GM12878 (cell line): ENCODE results near the gene GOPC. TPM values are rescaled to one million over a fixed set of nuclear protein-coding genes. Genes with fewer than 3 reads are reported as not detected.

Experiments
- ATAC-seq: fragments of 200-7000 bp; cut with Tn5 transposase; 3 replicates; pipeline ENCODE4 v1.9.1; 2020; ENCODE audit warnings: mild to moderate bottlenecking, moderate library complexity
- BruUV-seq: library from RNA; stranded (reverse); fragments of 400-500 nt; replicated peaks from 2 replicates; lab custom pipeline; 2021; lab: Mats Ljungman, UMichigan
- CTCF ChIA-PET: fragments of 300-600 bp; sonication (Branson Sonifier 250); formaldehyde crosslinking; extraction: SDS; loops from one replicate; lab custom pipeline; 2021; ENCODE audit warnings: inconsistent platforms; lab: Yijun Ruan, JAX
- POLR2A ChIA-PET: fragments of 350-600 bp; formaldehyde crosslinking; extraction: SDS; loops from one replicate; lab custom pipeline; 2021; ENCODE audit warnings: inconsistent platforms; lab: Charles Lee
- RAD21 ChIA-PET: fragments of 300-600 bp; sonication (Branson Sonifier 250); formaldehyde crosslinking; loops from one replicate; lab custom pipeline; 2023; ENCODE audit warnings: antibody characterized with exemption; ENCODE audit not compliant: unreplicated experiment; lab: Charles Lee
- SMC1A ChIA-PET: fragments of 300-600 bp; sonication (Branson Sonifier 250); formaldehyde crosslinking; loops from one replicate; lab custom pipeline; 2023; ENCODE audit not compliant: unreplicated experiment, uncharacterized antibody; lab: Charles Lee
- DNase-seq: peaks from one replicate; pipeline ENCODE4 v3.0.0-alpha.2; 2011; ENCODE audit warnings: low read depth, low spot score
- FAIRE-seq: peaks from 3 replicates; lab custom pipeline; 2011; peaks lifted over from hg19 to GRCh38; lab: Jason Lieb, UNC
- H2AFZ ChIP-seq: 2 replicates; pipeline ENCODE4 v1.6.0; 2011; ENCODE audit warnings: low read depth, low read length, control low read depth; ENCODE audit not compliant: control insufficient read depth
- H3K27ac ChIP-seq: 2 replicates; pipeline ENCODE4 v1.5.1; 2011; ENCODE audit warnings: control low read depth; ENCODE audit not compliant: control insufficient read depth, insufficient read depth
- H3K27me3 ChIP-seq, 2 experiments: replicated peaks in 1 of 2; 2 replicates each; pipeline versions ENCODE4 v1.6.0 to v1.6.1; 2011; ENCODE audit warnings: low read length in 1 of 2; ENCODE audit not compliant: control insufficient read depth in 2 of 2, insufficient read depth in 2 of 2
- H3K36me3 ChIP-seq, 2 experiments: 2 replicates each; pipeline ENCODE4 v1.5.1; 2011; ENCODE audit warnings: low read length in 1 of 2; ENCODE audit not compliant: control insufficient read depth in 2 of 2, insufficient read depth in 2 of 2
- H3K4me1 ChIP-seq: 2 replicates; pipeline ENCODE4 v1.6.1; 2011; ENCODE audit warnings: mild to moderate bottlenecking, low read length, moderate library complexity, mixed read lengths; ENCODE audit not compliant: control insufficient read depth, insufficient read depth
- H3K4me2 ChIP-seq: 2 replicates; pipeline ENCODE4 v1.6.0; 2011; ENCODE audit warnings: control low read depth; ENCODE audit not compliant: control insufficient read depth, insufficient read depth
- H3K4me3 ChIP-seq: fragments of 200-600 bp; sonication (generic); 2 replicates; pipeline ENCODE4 v1.5.1; 2016
- H3K79me2 ChIP-seq: 2 replicates; pipeline ENCODE4 v1.6.0; 2011; ENCODE audit warnings: low read length; ENCODE audit not compliant: control insufficient read depth, insufficient read depth
- H3K9ac ChIP-seq: 2 replicates; pipeline ENCODE4 v1.8.0; 2011; ENCODE audit warnings: low read length, control low read depth, mixed read lengths; ENCODE audit not compliant: control insufficient read depth, insufficient read depth
- H3K9me3 ChIP-seq: replicated peaks from 3 replicates; pipeline ENCODE4 v1.5.1; 2011; ENCODE audit warnings: mild to moderate bottlenecking, low read length; ENCODE audit not compliant: control insufficient read depth, insufficient read depth
- H4K20me1 ChIP-seq: 2 replicates; pipeline ENCODE4 v1.6.0; 2011; ENCODE audit not compliant: control insufficient read depth, insufficient read depth
- ATF3 ChIP-seq: IDR thresholded peaks from 2 replicates; pipeline ENCODE4 v1.6.1; 2011; ENCODE audit warnings: low read depth, mild to moderate bottlenecking, low read length, moderate library complexity, borderline replicate concordance; ENCODE audit errors: extremely low read depth
- BRCA1 ChIP-seq: IDR thresholded peaks from 2 replicates; pipeline ENCODE4 v1.6.1; 2011; ENCODE audit warnings: low read depth, low read length, improper control_type of control experiment
- CUX1 ChIP-seq: IDR thresholded peaks from 2 replicates; pipeline ENCODE4 v1.6.1; 2012; ENCODE audit warnings: improper control_type of control experiment, low read depth, low read length; ENCODE audit not compliant: insufficient replicate concordance
- E2F4 ChIP-seq: IDR thresholded peaks from 2 replicates; pipeline ENCODE4 v1.6.1; 2012; ENCODE audit warnings: low read depth, low read length, improper control_type of control experiment
- GABPA ChIP-seq: IDR thresholded peaks from 2 replicates; pipeline ENCODE4 v1.6.1; 2014; ENCODE audit warnings: antibody characterized with exemption, low read depth, mild to moderate bottlenecking, inconsistent platforms
- GATAD2B ChIP-seq: fragments of 450-650 bp; conservative IDR thresholded peaks from 2 replicates; pipeline ENCODE4 v1.6.1; 2017; ENCODE audit warnings: low read depth, mild to moderate bottlenecking, moderate library complexity
- RAD51 ChIP-seq: fragments of 450-650 bp; IDR thresholded peaks from 2 replicates; pipeline ENCODE4 v1.6.1; 2016; ENCODE audit warnings: moderate library complexity, mild to moderate bottlenecking, inconsistent platforms
- RB1 ChIP-seq: fragments of 450-650 bp; formaldehyde crosslinking; IDR thresholded peaks from 2 replicates; pipeline ENCODE4 v1.6.1; 2017; ENCODE audit warnings: mild to moderate bottlenecking, borderline replicate concordance
- RELA ChIP-seq: fragments of 450-650 bp; IDR thresholded peaks from 2 replicates; pipeline ENCODE4 v1.8.0; 2014; ENCODE audit warnings: borderline replicate concordance; ENCODE audit not compliant: partially characterized antibody
- REST ChIP-seq: IDR thresholded peaks from 2 replicates; pipeline ENCODE4 v1.6.1; 2012; ENCODE audit warnings: mild to moderate bottlenecking, low read depth, low read length
- SP1 ChIP-seq: IDR thresholded peaks from one replicate; pipeline ENCODE4 v1.6.1; 2011; ENCODE audit warnings: low read depth, low read length
- TBL1XR1 ChIP-seq: IDR thresholded peaks from 2 replicates; pipeline ENCODE4 v1.6.1; 2012; ENCODE audit warnings: low read depth, low read length, improper control_type of control experiment
- ZNF24 ChIP-seq: fragments of 450-650 bp; IDR thresholded peaks from 2 replicates; pipeline ENCODE4 v1.6.1; 2017; ENCODE audit warnings: antibody characterized with exemption, mild to moderate bottlenecking
- ZNF384 ChIP-seq: IDR thresholded peaks from 2 replicates; pipeline ENCODE4 v1.6.1; 2012; ENCODE audit warnings: low read depth, mild to moderate bottlenecking, low read length, improper control_type of control experiment, borderline replicate concordance
- WGBS: methylation state at CpG from one replicate; pipeline ENCODE4 v1.1.6; 2016; ENCODE audit warnings: low lambda C conversion rate; ENCODE audit not compliant: insufficient replicate concordance, insufficient coverage; ENCODE audit errors: missing lambda C conversion rate; 5-methylcytosine and 5-hydroxymethylcytosine counted together
- in situ Hi-C: fragments of 300-500 bp; cut with MboI; formaldehyde crosslinking; loops from 9 replicates; pipeline ENCODE4 v1.14.3; 2018; ENCODE audit warnings: mixed read lengths
- intact Hi-C: fragments of 100-400 bp; cut with micrococcal nuclease; formaldehyde crosslinking; loops from one replicate; pipeline ENCODE4 v1.14.2; 2022; ENCODE audit not compliant: unreplicated experiment
- polyA plus RNA-seq, 11 experiments: library from polyadenylated mRNA; depleted of rRNA in 4 of 11; unstranded in 6 of 11; stranded (reverse) in 5 of 11; fragments of >200 nt; fragmentation: Nextera tagmentation in 4 of 11; fragmentation: Illumina TruSeq in 1 of 11; extraction: Ambion mirVana in 4 of 11; extraction: Trizol in 1 of 11; gene quantifications; 1 replicate in 1 of 11; 2 replicates in 10 of 11; pipeline versions ENCODE4 v1.2.1 to v1.2.3, GENCODE V29; 2011 to 2016; ENCODE audit warnings: inconsistent platforms in 2 of 11, missing spikeins in 2 of 11, low read depth in 1 of 11
- total RNA-seq, 4 experiments: library from RNA; depleted of rRNA in 3 of 4; stranded (reverse); fragments of >200 nt in 3 of 4; fragmentation: Illumina TruSeq in 1 of 4; extraction: Trizol in 1 of 4; gene quantifications; 2 replicates each; pipeline versions ENCODE4 v1.2.1 to v1.2.3, GENCODE V29; 2013 to 2021

Gene GOPC
- total and polyA plus RNA-seq, 10 of the 15 experiments (the other 5 are each of a cell fraction or from before 2014, with no cell fraction given), result 5.8 to 28.5 (median 18.0) TPM

GRCh38 chr6:117568247-117568646 is 34.1 kb downstream of the GOPC start:
- H3K36me3 ChIP-seq, result peaks cover 0 to 20% of the 10 kb centered on the region in 2 experiments; a peak in 3 of 4 replicates
- TF ChIP-seq RAD51 (no peak), ZNF384 (no peak), TBL1XR1 (no peak), RELA (no peak), GATAD2B (no peak), REST (no peak), GABPA (no peak), E2F4 (no peak), ATF3 (no peak), ZNF24 (no peak), SP1 (no peak), BRCA1 (no peak), CUX1 (no peak), RB1 (no peak)

More at GRCh38 chr6:117568247-117568646, 34.1 kb downstream of the GOPC start:
- ChIA-PET SMC1A (interaction anchor here (1.0 to 1.1 kb wide), 2 partner anchors 10 to 118 kb away, joined by 3 to 6 read pairs; no protein-coding TSS in a partner anchor), CTCF (interaction anchor here (0.6 to 4.6 kb wide), 5 partner anchors 12 to 119 kb away, joined by 3 to 15 read pairs (median 4); no protein-coding TSS in a partner anchor), POLR2A (no interaction called here), RAD21 (interaction anchor here (0.9 to 1.0 kb wide), 2 partner anchors 90 to 118 kb away, joined by 4 to 6 read pairs; no protein-coding TSS in a partner anchor)
- FAIRE-seq (no peak), ATAC-seq (no peak), DNase-seq (no peak)
- no TSS peak for BruUV-seq
- Histone ChIP-seq H3K9ac (no peak overlapping the region), H3K79me2 (no peaks in the 10 kb centered on the region; the same call in 1 of the 2 replicates), H3K4me1 (no peaks in the 10 kb centered on the region), H3K4me3 (no peak overlapping the region), H2AFZ (no peak overlapping the region), H4K20me1 (no peaks in the 10 kb centered on the region), H3K27ac (no peak overlapping the region), H3K4me2 (no peak overlapping the region), H3K9me3 (no peaks in the 10 kb centered on the region), H3K27me3 (no peaks in the 10 kb centered on the region)
- intact Hi-C loops (no loop called here), in situ Hi-C loops (no loop called here)
- WGBS, result 95% methylated on average over 2 of the region's 2 CpGs
